ENCODE data around the gene LZTR1. TPM values are rescaled to one million over a fixed set of nuclear protein-coding genes. Genes with fewer than 3 reads are reported as not detected.

The LZTR1 gene
- total RNA-seq, 1 experiment from 2014 or later, result 37.2 TPM

- Mint-ChIP-seq H3K4me3 (ENCODE audit: unreplicated experiment) (no peak overlapping the region), H3K9me3 (ENCODE audit: unreplicated experiment) (no peaks in the 10 kb centered on the region), H3K27me3 (ENCODE audit: insufficient read depth, unreplicated experiment) (no peaks in the 10 kb centered on the region), H3K36me3 (ENCODE audit: insufficient read depth, unreplicated experiment) (peaks cover 2% of the 10 kb centered on the region), H3K4me1 (ENCODE audit: low read depth, unreplicated experiment) (no peaks in the 10 kb centered on the region), H3K27ac (ENCODE audit: unreplicated experiment) (no peak overlapping the region)
- intact Hi-C loops (cut with micrococcal nuclease; ENCODE audit: unreplicated experiment), result no loop called here
- POLR2A ChIA-PET, result no interaction called here
- no peaks in the 10 kb centered on the region for H3K36me3 ChIP-seq (ENCODE audit: control insufficient read depth, insufficient read depth, low read length)
- H3K4me3 ChIP-seq (ENCODE audit: low read depth, low read length), result no peak overlapping the region
- CTCF ChIA-PET, result interaction anchor here (1.0 to 1.1 kb wide), 3 partner anchors 17 to 217 kb away, joined by 3 to 4 read pairs (median 4); no protein-coding TSS in a partner anchor
- no TSS peak for BruUV-seq (replicated peaks)
- DNase-seq, result no peak
- H3K9me3 ChIP-seq, result peaks cover 4% of the 10 kb centered on the region; the same call in 1 of the 2 replicates
- peaks cover under 1% of the 10 kb centered on the region; the same call in 1 of the 2 replicates for H3K4me1 ChIP-seq
- no peaks in the 10 kb centered on the region for H3K27me3 ChIP-seq (replicated peaks; ENCODE audit: control insufficient read depth, insufficient read depth, low read length)
- peak; percentile 25 to 34 for TF ChIP-seq CTCF (IDR thresholded peaks at IDR 0.05; ENCODE audit: insufficient read depth in 1 of 2, low read depth in 1 of 2, low read length in 1 of 2, severe bottlenecking in 1 of 2, unreplicated experiment in 1 of 2)
These were observed 38.8 kb downstream of the LZTR1 start for GRCh38 chr22:21020802-21021429.

- peaks cover 6% of the 10 kb centered on the region for H3K36me3 Mint-ChIP-seq (ENCODE audit: insufficient read depth, unreplicated experiment)
- H3K9me3 Mint-ChIP-seq (ENCODE audit: unreplicated experiment), result no peaks in the 10 kb centered on the region
- H3K27ac Mint-ChIP-seq (ENCODE audit: unreplicated experiment), result no peak overlapping the region
- H3K9me3 ChIP-seq, result peaks cover 4% of the 10 kb centered on the region; the same call in 1 of the 2 replicates
- H3K36me3 ChIP-seq (ENCODE audit: control insufficient read depth, insufficient read depth, low read length), result no peaks in the 10 kb centered on the region
- ChIA-PET POLR2A (no interaction called here), CTCF (no interaction called here)
- no TSS peak for BruUV-seq (replicated peaks)
- TF ChIP-seq CTCF (IDR thresholded peaks at IDR 0.05; ENCODE audit: insufficient read depth in 1 of 2, low read depth in 1 of 2, low read length in 1 of 2, severe bottlenecking in 1 of 2, unreplicated experiment in 1 of 2), result no peak
- no peak overlapping the region for H3K4me3 Mint-ChIP-seq (ENCODE audit: unreplicated experiment)
- intact Hi-C loops (cut with micrococcal nuclease; ENCODE audit: unreplicated experiment), result no loop called here
- H3K4me1 ChIP-seq, result peaks cover 16% of the 10 kb centered on the region
- no peaks in the 10 kb centered on the region for H3K27me3 ChIP-seq (replicated peaks; ENCODE audit: control insufficient read depth, insufficient read depth, low read length)
- H3K4me3 ChIP-seq (ENCODE audit: low read depth, low read length), result no peak overlapping the region
- no peak for DNase-seq
- no peaks in the 10 kb centered on the region for H3K27me3 Mint-ChIP-seq (ENCODE audit: insufficient read depth, unreplicated experiment)
- no peaks in the 10 kb centered on the region for H3K4me1 Mint-ChIP-seq (ENCODE audit: low read depth, unreplicated experiment)
These were observed 40.4 kb downstream of the LZTR1 start for GRCh38 chr22:21022507-21022906.

- ChIA-PET POLR2A (no interaction called here), CTCF (no interaction called here)
- H3K27ac Mint-ChIP-seq (ENCODE audit: unreplicated experiment), result no peak overlapping the region
- H3K4me1 Mint-ChIP-seq (ENCODE audit: low read depth, unreplicated experiment), result no peaks in the 10 kb centered on the region
- H3K27me3 ChIP-seq (replicated peaks; ENCODE audit: control insufficient read depth, insufficient read depth, low read length), result no peaks in the 10 kb centered on the region
- peaks cover 4% of the 10 kb centered on the region; the same call in 1 of the 2 replicates for H3K9me3 ChIP-seq
- H3K36me3 ChIP-seq (ENCODE audit: control insufficient read depth, insufficient read depth, low read length), result no peaks in the 10 kb centered on the region
- no peak for DNase-seq
- H3K9me3 Mint-ChIP-seq (ENCODE audit: unreplicated experiment), result no peaks in the 10 kb centered on the region
- peaks cover 6% of the 10 kb centered on the region for H3K36me3 Mint-ChIP-seq (ENCODE audit: insufficient read depth, unreplicated experiment)
- H3K27me3 Mint-ChIP-seq (ENCODE audit: insufficient read depth, unreplicated experiment), result no peaks in the 10 kb centered on the region
- H3K4me3 ChIP-seq (ENCODE audit: low read depth, low read length), result no peak overlapping the region
- peak in 1 of 2 experiments; percentile 9 for TF ChIP-seq CTCF (IDR thresholded peaks at IDR 0.05; ENCODE audit: insufficient read depth in 1 of 2, low read depth in 1 of 2, low read length in 1 of 2, severe bottlenecking in 1 of 2, unreplicated experiment in 1 of 2)
- peaks cover 22% of the 10 kb centered on the region for H3K4me1 ChIP-seq
- H3K4me3 Mint-ChIP-seq (ENCODE audit: unreplicated experiment), result no peak overlapping the region
- intact Hi-C loops (cut with micrococcal nuclease; ENCODE audit: unreplicated experiment), result no loop called here
- BruUV-seq (replicated peaks), result no TSS peak
These were observed 41.0 kb downstream of the LZTR1 start for GRCh38 chr22:21022955-21023614.

All from Caco-2 (cell line).